ENCODE data around the gene PEAK3.
A peak's percentile ranks its signal among the peaks of the same experiment; 100 is the strongest.

PEAK3 gene

DNA sequence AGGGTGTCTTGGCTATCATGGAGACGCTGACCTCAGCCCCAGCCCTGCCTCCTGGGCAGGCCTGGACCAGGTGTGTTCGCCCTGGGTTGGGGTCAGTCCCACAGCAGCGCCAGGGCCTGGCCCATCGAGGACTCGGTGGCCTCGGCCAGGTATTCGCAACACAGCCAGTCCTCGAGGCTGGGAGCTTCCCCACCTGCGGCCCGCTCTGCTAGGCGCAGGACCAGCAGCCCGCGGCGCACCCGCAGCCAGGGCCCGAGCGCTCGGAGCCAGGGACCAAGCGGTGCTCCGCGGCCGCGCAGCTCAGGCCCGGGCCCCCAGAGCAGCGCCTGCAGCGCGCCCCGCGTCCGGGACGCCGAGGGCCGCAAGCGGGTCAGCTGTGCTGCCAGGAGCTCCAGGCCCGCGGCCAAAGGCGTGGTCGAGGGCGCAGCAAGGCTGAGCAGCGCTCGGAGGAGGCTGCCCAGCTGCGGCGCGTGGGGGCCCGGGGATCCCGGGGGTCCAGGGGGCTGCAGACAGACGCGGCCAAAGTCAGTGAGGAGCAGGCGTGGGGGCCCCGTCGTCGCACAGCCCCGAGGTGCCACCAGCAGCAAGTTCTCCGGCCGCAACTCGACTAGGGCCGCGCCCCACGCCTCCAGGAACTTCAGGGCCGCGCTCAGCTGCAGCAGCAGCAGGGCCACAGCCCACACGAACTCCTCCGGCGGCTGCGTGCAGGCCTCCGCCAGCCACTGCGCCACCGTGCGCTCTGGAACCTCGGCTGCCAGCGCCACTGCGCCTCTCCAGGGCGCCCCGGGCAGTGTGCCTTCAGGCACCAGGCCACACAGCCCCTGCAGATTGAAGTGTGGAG lies 6.2 kb downstream of the PEAK3 start:
- Mint-ChIP-seq H3K27me3 (no peaks in the 10 kb centered on the region), H3K9me3 (no peaks in the 10 kb centered on the region), H3K27ac (no peak overlapping the region), H3K4me1 (peaks cover 32 to 53% of the 10 kb centered on the region in 2 donors), H3K36me3 (peaks cover 37 to 47% of the 10 kb centered on the region in 2 donors), H3K4me3 (no peak overlapping the region)
- ATAC-seq (replicated peaks) = no peak
- no peak for DNase-seq

DNA sequence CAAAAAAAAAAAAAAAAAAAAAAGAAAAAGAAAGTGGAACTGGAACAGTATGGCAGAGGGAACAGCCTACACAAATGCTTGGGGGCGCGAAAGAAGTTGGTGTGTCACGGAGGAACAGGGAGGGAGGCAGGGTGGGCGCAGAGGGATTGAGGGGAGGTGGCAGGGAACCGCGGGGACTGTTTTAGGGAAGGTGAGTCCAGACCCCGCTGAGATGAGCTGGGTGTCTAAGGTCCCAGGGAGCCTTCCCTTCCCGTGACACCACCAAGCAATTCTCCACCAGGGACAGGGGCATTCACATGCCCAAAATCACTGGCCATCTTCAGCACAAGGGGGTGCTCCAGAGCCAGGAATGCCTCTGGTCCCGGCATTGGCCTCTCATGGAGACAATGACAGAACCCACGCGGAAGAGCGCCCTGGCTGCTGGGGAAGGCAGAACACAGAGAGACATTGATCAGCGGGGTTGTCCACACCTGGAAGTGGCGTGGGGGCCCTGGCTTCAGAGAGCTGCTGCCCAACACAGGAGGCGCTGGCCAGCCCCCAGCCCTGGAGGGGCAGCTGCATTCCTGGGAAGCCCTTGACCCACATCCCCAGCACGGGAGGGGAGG lies 6.9 kb downstream of the PEAK3 start:
- ATAC-seq (replicated peaks) (no peak), DNase-seq (no peak)
- no peaks in the 10 kb centered on the region for H3K9me3 Mint-ChIP-seq
- H3K4me1 Mint-ChIP-seq = peaks cover 32 to 53% of the 10 kb centered on the region in 2 donors
- H3K27me3 Mint-ChIP-seq = no peaks in the 10 kb centered on the region
- peak overlapping the region; percentile 6 to 35 for H3K4me3 Mint-ChIP-seq
- H3K27ac Mint-ChIP-seq = peak overlapping the region; percentile 84
- peaks cover 41 to 52% of the 10 kb centered on the region in 2 donors for H3K36me3 Mint-ChIP-seq

DNA sequence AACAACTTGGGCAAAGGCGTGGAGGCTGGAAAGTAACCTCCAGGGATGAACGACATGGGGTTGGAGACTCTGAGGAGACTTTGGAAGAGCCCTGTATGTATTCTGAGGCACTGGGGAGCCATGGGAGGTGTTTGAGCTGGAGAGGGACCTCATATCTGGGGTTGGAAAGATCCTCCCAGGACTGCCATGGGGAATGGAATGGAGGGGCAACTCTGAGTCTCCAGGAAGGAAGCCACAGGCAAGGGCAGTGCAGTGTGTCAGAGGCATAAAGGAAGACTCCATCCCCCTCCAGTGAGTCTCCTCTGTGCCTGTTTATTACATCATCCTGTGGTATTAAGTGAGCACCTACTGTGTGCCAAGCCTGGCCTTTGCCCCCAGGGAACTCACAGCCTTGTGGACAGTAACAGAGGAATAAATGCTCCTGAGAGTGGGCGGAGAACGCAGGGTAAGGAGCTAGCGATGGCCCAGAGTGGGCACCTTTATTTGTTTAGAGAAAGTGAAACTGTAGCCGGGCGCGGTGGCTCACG lies 7.7 kb downstream of the PEAK3 start:
- ATAC-seq (replicated peaks) (no peak), DNase-seq (no peak)
- Mint-ChIP-seq H3K9me3 (no peaks in the 10 kb centered on the region), H3K4me1 (peaks cover 32 to 53% of the 10 kb centered on the region in 2 donors), H3K36me3 (peaks cover 47 to 60% of the 10 kb centered on the region in 2 donors), H3K27me3 (no peaks in the 10 kb centered on the region), H3K4me3 (peak overlapping the region; percentile 82 to 85), H3K27ac (peak overlapping the region; percentile 96)

DNA sequence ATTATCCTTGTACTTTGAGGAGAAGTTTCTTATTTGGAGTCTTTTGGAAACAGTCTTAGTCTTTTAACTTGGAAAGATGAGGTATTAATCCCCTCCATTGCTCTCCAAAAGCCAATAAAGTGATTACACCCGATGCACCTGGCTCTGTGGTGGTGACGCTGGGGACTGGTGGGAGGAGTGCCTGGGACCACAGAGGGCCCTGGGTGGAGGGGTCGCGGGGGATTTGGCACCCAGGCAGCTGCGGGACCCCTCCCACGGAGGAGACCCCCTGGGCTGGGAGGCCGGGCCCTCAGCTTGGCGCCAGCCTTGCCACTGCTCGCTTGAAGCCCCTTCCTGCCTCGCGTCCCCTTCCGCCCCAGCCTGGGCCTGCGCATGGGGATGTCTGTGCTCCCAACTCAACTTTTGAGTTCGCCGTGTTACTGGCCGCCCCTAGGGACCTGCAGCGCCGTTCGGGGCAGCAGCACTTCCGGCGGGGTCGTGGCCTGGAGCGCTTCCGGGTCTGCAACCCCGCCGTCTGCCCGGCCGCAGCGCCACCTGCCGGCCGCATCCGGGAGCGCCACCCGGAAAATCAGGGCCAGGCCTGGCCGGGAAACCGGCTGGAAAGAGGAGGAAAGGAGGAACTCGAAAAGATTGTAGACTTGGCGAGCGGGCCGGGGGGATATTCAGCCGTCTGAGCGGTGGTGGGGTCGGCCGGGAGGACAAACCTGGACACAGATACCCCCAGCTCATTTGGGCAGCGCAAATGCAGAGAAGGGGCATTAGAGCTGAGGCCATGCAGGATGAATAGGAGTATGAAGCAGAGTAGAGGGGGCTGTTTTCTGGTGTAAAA lies 8.4 kb downstream of the PEAK3 start:
- no peaks in the 10 kb centered on the region for H3K27me3 Mint-ChIP-seq
- ATAC-seq (replicated peaks) = peak; percentile 49 to 58
- H3K4me1 Mint-ChIP-seq = peaks cover 30 to 53% of the 10 kb centered on the region in 2 donors
- peak overlapping the region; percentile 96 for H3K27ac Mint-ChIP-seq
- DNase-seq = peak; percentile 75
- no peaks in the 10 kb centered on the region for H3K9me3 Mint-ChIP-seq
- peaks cover 48 to 60% of the 10 kb centered on the region in 2 donors for H3K36me3 Mint-ChIP-seq
- H3K4me3 Mint-ChIP-seq = peak overlapping the region; percentile 82 to 85

DNA sequence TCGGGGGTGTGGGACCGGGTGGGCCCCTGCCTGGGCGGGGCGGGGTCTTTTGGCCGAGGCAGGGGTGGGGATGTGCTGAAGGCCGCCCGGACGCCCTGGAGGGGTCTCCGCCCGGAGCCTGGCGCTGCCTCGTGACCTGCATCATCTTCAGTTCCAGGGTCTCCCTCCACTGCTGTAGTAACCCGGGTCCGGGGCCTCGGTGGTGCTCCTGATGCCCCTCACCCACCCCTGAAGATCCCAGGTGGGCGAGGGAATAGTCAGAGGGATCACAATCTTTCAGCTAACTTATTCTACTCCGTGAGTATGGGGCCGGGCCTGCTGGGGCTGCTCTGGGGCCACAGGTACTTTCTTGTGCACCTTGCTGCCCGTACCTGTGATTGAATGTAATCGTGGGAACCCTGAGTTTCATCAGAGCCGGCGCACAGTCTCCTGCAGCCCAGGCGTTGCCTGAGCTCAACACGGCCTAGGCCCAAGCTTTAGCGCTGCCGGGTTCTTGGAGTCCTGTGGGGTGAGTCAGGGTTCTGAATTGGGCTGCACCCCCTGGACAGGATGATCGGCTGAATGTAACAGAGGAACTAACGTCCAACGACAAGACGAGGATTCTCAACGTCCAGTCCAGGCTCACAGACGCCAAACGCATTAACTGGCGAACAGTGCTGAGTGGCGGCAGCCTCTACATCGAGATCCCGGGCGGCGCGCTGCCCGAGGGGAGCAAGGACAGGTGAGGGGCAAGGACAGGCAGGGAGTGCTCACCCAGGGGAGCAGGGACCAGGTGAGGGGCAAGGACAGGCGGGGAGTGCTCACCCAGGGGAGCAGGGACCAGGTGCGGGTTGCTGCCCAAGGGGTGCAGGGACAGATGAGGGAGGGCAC lies 10.5 kb downstream of the PEAK3 start:
- no peaks in the 10 kb centered on the region for H3K9me3 Mint-ChIP-seq
- peak overlapping the region; percentile 92 for H3K27ac Mint-ChIP-seq
- H3K36me3 Mint-ChIP-seq = peaks cover 44 to 51% of the 10 kb centered on the region in 2 donors
- H3K4me1 Mint-ChIP-seq = peaks cover 34 to 60% of the 10 kb centered on the region in 2 donors
- ATAC-seq (replicated peaks) (no peak), DNase-seq (no peak)
- peak overlapping the region; percentile 95 for H3K4me3 Mint-ChIP-seq
- H3K27me3 Mint-ChIP-seq = no peaks in the 10 kb centered on the region

DNA sequence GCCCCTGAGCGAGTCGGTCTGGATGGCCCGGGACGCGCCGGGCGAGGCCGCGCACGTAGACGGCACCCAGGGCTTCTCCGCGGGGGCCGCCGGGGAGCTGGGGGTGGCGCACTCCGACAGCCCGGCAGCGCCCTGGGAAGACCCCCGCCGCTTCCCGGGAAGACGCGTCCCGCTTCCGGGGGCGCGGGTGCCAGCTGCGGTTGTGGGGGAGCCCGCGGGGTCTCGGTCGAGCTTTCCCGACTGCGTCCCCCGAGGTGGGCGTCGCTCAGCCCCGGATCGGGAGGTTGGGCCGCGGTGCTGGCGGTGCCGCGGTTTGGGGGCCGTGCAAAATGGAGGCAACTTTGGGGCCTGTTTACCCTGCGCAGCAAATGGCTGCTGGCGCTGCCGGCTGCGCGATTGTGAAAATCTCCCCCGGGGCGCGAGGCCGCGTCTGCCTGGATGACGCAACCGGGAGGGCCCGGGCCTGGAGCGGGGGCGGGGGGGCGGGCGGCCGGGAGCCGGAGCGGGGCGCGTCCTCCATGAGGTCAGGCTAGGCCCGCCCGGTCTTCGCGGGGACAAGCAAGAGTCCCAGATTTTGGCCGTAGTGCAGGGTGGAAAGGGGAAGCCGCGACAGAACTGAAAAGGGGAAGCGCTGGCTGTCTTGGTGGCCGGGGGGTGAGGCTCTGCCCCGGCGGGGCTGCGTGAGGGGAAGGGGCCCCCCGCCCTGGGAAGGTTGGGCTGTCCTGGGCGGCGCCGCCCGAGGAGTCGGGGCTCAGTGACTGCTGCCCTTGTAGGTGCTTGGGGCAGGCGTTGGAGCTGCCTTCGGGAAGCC lies 11.3 kb downstream of the PEAK3 start:
- peak; percentile 83 for DNase-seq
- ATAC-seq (replicated peaks) = peak; percentile 66
- H3K27ac Mint-ChIP-seq = peak overlapping the region; percentile 99
- no peaks in the 10 kb centered on the region for H3K9me3 Mint-ChIP-seq
- H3K36me3 Mint-ChIP-seq = peaks cover 44 to 50% of the 10 kb centered on the region in 2 donors
- no peaks in the 10 kb centered on the region for H3K27me3 Mint-ChIP-seq
- H3K4me3 Mint-ChIP-seq = peak overlapping the region; percentile 95
- H3K4me1 Mint-ChIP-seq = peaks cover 38 to 67% of the 10 kb centered on the region in 2 donors

DNA sequence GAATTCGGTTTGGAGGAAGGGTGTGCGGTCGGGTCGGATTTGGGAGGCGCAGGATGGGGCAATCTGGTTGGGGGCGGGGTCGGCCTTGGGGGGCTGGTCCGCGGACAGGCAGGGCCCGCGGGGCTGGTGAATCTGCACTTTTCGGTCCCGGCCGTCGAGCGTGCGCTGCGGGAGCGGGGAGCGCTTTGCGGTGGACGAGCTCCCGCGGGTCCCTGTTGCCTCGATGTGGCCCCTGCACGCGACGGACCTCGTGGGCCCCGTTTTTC lies 11.9 kb downstream of the PEAK3 start:
- peaks cover 37 to 64% of the 10 kb centered on the region in 2 donors for H3K4me1 Mint-ChIP-seq
- ATAC-seq (replicated peaks) (no peak), DNase-seq (no peak)
- H3K36me3 Mint-ChIP-seq = peaks cover 42 to 48% of the 10 kb centered on the region in 2 donors
- H3K9me3 Mint-ChIP-seq = no peaks in the 10 kb centered on the region
- H3K4me3 Mint-ChIP-seq = peak overlapping the region; percentile 91 to 95
- no peaks in the 10 kb centered on the region for H3K27me3 Mint-ChIP-seq
- H3K27ac Mint-ChIP-seq = peak overlapping the region; percentile 99

DNA sequence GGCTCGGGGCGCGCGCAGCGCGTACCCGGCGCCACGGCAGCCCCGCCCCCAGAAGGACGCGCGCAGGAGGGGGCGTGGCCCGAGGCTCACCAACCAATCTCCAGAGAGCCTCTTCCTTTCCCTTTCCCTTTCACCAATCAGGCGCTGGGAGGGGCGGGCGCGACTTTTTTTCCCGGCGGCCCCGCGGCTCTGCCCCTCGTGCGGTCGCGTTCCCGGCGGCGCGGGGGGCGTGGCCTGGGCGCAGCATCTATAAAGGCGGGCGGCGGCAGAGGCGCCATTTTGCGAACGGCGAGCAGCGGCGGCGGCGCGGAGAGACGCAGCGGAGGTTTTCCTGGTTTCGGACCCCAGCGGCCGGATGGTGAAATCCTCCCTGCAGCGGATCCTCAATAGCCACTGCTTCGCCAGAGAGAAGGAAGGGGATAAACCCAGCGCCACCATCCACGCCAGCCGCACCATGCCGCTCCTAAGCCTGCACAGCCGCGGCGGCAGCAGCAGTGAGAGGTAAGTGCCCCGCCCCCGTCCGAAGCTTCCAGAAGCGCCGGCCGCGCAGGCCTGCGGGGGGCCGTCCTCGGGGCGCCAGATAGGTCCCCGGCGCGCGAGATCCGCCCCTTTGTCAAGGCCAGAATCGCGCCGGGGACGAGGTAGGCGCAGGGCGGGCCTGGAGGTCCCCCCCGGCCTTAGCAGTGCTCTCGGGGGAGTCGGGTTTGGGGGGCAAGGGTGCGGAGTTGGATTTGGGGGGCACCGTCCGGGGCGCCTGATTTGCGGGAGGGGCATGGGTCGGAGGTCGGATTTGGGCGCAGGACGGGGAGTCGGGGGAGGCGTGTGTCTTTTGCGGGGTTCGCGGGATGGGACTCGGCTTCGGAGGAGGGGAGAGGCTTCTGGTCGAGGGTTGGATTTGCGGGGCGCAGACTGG lies 12.5 kb downstream of the PEAK3 start:
- Mint-ChIP-seq H3K9me3 (no peaks in the 10 kb centered on the region), H3K36me3 (peaks cover 39 to 45% of the 10 kb centered on the region in 2 donors), H3K27me3 (no peaks in the 10 kb centered on the region), H3K4me3 (peak overlapping the region; percentile 91 to 95), H3K4me1 (peaks cover 35 to 61% of the 10 kb centered on the region in 2 donors), H3K27ac (peak overlapping the region; percentile 99)
- ATAC-seq (replicated peaks) (peak; percentile 48 to 63), DNase-seq (peak; percentile 98)

DNA sequence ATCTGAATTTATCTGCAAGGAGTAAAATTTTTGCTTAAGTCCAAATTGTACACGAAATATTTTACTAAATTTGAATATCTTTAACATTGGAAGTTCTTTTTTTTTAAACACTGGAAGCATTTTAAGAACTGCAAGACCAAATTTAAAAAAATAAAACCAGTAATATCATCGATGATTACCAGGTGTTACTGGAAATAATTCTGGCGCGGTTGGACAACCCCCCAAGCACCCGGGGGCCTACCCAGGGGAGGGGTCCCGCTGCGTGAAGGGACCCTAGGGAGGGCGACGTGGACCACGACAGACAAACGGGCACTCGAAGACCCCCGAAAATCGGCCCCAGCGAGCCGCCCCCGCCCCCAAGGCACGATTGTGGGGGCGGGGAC lies 13.1 kb downstream of the PEAK3 start:
- no peak for ATAC-seq (replicated peaks)

DNA sequence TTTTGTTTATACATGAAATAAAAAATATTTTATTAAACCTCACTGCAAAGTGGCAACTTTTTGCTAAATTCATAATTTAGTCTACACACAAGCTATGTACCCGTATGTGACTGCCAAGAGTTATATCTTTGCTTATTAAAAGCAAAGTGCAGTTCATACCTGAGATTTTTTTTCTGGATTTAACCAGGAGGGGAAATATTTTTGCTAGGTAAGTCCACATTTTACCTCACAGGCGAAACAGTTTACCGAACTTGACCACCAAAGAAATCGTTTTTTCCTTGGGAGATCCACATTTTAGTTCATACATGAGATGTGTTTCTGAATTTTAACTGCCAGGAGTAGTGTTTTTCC lies 13.5 kb downstream of the PEAK3 start:
- H3K36me3 Mint-ChIP-seq = peaks cover 29 to 34% of the 10 kb centered on the region in 2 donors
- H3K4me1 Mint-ChIP-seq = peaks cover 26 to 55% of the 10 kb centered on the region in 2 donors
- peak overlapping the region; percentile 91 to 95 for H3K4me3 Mint-ChIP-seq
- H3K9me3 Mint-ChIP-seq = no peaks in the 10 kb centered on the region
- H3K27ac Mint-ChIP-seq = peak overlapping the region; percentile 51
- ATAC-seq (replicated peaks) (no peak), DNase-seq (no peak)
- no peaks in the 10 kb centered on the region for H3K27me3 Mint-ChIP-seq

More for the DNA sequence above, 13.1 kb downstream of the PEAK3 start:
- peak overlapping the region; percentile 99 for H3K27ac Mint-ChIP-seq
- DNase-seq = no peak
- peak overlapping the region; percentile 91 to 95 for H3K4me3 Mint-ChIP-seq
- H3K9me3 Mint-ChIP-seq = no peaks in the 10 kb centered on the region
- H3K36me3 Mint-ChIP-seq = peaks cover 33 to 38% of the 10 kb centered on the region in 2 donors
- no peaks in the 10 kb centered on the region for H3K27me3 Mint-ChIP-seq
- peaks cover 30 to 59% of the 10 kb centered on the region in 2 donors for H3K4me1 Mint-ChIP-seq

DNA sequence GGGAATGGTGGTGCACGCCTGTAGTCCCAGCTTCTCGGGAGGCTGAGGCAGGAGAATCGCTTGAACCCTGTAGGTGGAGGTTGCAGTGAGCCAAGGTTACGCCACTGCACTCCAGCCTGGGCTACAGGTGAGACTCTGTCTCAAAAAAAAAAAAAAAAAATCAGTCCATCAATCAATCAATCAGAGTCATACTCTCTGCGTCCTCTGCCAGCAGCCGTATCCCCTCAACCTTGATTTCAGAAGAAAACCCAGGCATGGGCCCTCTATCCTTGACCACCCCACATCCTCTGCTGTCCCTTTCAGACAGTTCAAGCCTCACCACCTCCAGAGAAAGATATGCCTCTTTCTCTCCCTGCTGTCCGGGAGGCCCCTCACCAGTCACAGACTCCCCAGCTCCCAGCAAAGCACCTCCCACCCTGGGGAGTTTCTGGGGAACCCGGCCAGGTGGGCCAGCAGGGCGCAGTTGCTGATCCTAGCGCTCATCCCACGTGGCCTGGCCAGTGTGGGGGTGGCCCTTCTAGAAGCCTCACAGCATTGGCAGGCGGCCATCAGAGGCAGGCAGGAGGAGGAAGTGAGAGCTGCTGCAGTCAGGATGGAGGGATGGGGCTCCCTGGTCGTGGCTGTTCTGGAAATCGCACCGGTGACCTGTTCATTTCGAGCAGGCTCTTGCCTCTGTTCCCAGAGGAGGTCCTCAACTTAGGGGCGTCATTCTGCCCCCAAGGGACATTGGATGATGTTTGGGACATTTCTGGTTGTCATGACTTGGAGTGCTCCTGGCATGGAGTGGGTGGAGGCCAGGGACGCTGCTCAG lies 15.6 kb downstream of the PEAK3 start:
- Mint-ChIP-seq H3K36me3 (peaks cover 16 to 17% of the 10 kb centered on the region in 2 donors), H3K4me1 (peaks cover 18 to 35% of the 10 kb centered on the region in 2 donors), H3K9me3 (no peaks in the 10 kb centered on the region), H3K27me3 (no peaks in the 10 kb centered on the region), H3K4me3 (peak overlapping the region; percentile 66 to 71), H3K27ac (peak overlapping the region; percentile 97)
- DNase-seq = peak; percentile 81
- ATAC-seq (replicated peaks) = peak; percentile 54 to 58

Data from stimulated activated naive B cell treated with anti-CD40 and anti-IgM and Interleukin-4, amounts not matched to agents 10 μg/mL and 1 μg/mL and 100 μg/mL, for 72 hours (primary cell).